ENCODE data around the gene NFIB. TPM values are rescaled to one million over a fixed set of nuclear protein-coding genes. Genes with fewer than 3 reads are reported as not detected.

The NFIB gene
- total and polyA plus RNA-seq, 2 experiments from 2014 or later: 15.2 to 27.3 TPM

DNA sequence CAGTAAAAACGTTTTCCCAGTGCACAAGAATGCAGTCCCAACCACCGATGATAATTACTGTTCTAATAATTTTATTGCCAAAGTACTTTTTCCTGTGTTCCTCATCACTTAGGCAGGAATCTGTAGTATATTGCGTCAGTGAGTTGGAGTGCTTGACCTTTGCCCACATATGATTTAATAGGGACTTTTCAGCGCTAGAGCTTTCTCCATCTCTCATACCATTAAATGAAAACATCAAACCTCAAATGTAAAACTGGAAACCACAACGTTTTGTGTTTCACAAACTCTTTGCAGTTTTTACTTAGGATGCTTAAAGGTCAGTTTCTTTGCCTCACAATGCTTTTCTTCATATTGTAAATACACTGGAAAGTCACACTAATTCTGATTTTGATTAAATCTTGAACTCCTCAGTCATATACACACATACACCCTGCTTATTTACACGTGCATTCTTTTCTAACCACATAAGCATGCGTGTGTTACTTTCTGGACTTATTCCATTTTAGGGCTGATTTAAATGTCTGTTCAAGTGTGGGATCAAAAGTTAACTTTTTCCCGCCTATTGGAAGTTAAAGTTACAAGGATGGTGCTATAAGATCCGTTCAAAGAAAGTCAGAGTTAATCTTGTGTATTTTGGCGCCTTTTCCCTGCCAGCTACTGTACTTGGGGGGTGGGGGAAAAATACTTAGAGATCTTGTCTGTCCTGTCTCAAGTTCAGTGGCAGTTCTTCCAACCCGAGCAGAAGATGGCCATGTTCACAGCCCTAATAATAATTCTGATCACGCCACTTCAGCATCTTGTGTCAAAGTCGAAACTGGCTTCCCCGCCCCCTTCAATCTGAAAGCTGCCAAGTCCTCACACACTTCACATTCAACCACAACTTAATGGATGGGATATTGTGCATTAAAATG, 6.6 kb upstream of the NFIB start:
- 14% methylated on average over 14 of the region's 14 CpGs for WGBS (ENCODE audit: low lambda C conversion rate, missing lambda C conversion rate)
- Histone ChIP-seq H4K20me1 (ENCODE audit: insufficient read depth, poor library complexity, severe bottlenecking) (no peaks in the 10 kb centered on the region), H2AFZ (no peak overlapping the region), H3K27me3 (peaks cover 6% of the 10 kb centered on the region), H3K4me1 (ENCODE audit: insufficient read depth) (no peaks in the 10 kb centered on the region), H3K9me3 (ENCODE audit: low read depth) (no peaks in the 10 kb centered on the region), H3K9me2 (replicated peaks; ENCODE audit: insufficient read depth) (no peaks in the 10 kb centered on the region), H3K36me3 (replicated peaks; ENCODE audit: insufficient read depth, low read depth) (no peaks in the 10 kb centered on the region), H3K4me3 (peak overlapping the region; percentile 43), H3K27ac (peak overlapping the region; percentile 95), H3K79me2 (peaks cover 39% of the 10 kb centered on the region), H3K4me2 (peak overlapping the region; percentile 92)
- DNase-seq (ENCODE audit: low spot score): no peak
- no peak for TF ChIP-seq EZH2phosphoT487 (IDR thresholded peaks at IDR 0.05; ENCODE audit: low read depth, severe bottlenecking, unreplicated experiment)
- TF ChIP-seq EZH2 (IDR thresholded peaks at IDR 0.05; ENCODE audit: borderline replicate concordance): no peak
- TF ChIP-seq, protein P1, sequence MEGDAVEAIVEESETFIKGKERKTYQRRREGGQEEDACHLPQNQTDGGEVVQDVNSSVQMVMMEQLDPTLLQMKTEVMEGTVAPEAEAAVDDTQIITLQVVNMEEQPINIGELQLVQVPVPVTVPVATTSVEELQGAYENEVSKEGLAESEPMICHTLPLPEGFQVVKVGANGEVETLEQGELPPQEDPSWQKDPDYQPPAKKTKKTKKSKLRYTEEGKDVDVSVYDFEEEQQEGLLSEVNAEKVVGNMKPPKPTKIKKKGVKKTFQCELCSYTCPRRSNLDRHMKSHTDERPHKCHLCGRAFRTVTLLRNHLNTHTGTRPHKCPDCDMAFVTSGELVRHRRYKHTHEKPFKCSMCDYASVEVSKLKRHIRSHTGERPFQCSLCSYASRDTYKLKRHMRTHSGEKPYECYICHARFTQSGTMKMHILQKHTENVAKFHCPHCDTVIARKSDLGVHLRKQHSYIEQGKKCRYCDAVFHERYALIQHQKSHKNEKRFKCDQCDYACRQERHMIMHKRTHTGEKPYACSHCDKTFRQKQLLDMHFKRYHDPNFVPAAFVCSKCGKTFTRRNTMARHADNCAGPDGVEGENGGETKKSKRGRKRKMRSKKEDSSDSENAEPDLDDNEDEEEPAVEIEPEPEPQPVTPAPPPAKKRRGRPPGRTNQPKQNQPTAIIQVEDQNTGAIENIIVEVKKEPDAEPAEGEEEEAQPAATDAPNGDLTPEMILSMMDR (IDR thresholded peaks at IDR 0.05; ENCODE audit: poor library complexity): no peak

GRCh38 chr9:14318934-14319580, 5.1 kb upstream of the NFIB start:
- Histone ChIP-seq H3K27ac (peak overlapping the region; percentile 95), H3K4me3 (no peak overlapping the region), H4K20me1 (ENCODE audit: insufficient read depth, poor library complexity, severe bottlenecking) (no peaks in the 10 kb centered on the region), H3K9me2 (replicated peaks; ENCODE audit: insufficient read depth) (no peaks in the 10 kb centered on the region), H2AFZ (no peak overlapping the region), H3K4me1 (ENCODE audit: insufficient read depth) (no peaks in the 10 kb centered on the region), H3K36me3 (replicated peaks; ENCODE audit: insufficient read depth, low read depth) (no peaks in the 10 kb centered on the region), H3K4me2 (peak overlapping the region; percentile 92), H3K9me3 (ENCODE audit: low read depth) (no peaks in the 10 kb centered on the region), H3K79me2 (peaks cover 39% of the 10 kb centered on the region), H3K27me3 (peaks cover 6% of the 10 kb centered on the region)
- TF ChIP-seq EZH2phosphoT487 (IDR thresholded peaks at IDR 0.05; ENCODE audit: low read depth, severe bottlenecking, unreplicated experiment) (no peak), EZH2 (IDR thresholded peaks at IDR 0.05; ENCODE audit: borderline replicate concordance) (no peak)
- TF ChIP-seq, protein P1 (IDR thresholded peaks at IDR 0.05; ENCODE audit: poor library complexity): no peak
- whole genome bisulfite sequencing (ENCODE audit: low lambda C conversion rate, missing lambda C conversion rate): 60% methylated on average over 4 of the region's 4 CpGs
- DNase-seq (ENCODE audit: low spot score): no peak

GRCh38 chr9:14318361-14318760, 4.4 kb upstream of the NFIB start:
- Histone ChIP-seq H3K27ac (peak overlapping the region; percentile 95), H3K36me3 (replicated peaks; ENCODE audit: insufficient read depth, low read depth) (no peaks in the 10 kb centered on the region), H3K4me3 (no peak overlapping the region), H4K20me1 (ENCODE audit: insufficient read depth, poor library complexity, severe bottlenecking) (no peaks in the 10 kb centered on the region), H3K9me2 (replicated peaks; ENCODE audit: insufficient read depth) (no peaks in the 10 kb centered on the region), H3K9me3 (ENCODE audit: low read depth) (no peaks in the 10 kb centered on the region), H3K27me3 (peaks cover 9% of the 10 kb centered on the region), H2AFZ (no peak overlapping the region), H3K4me2 (peak overlapping the region; percentile 92), H3K79me2 (peaks cover 43% of the 10 kb centered on the region), H3K4me1 (ENCODE audit: insufficient read depth) (no peaks in the 10 kb centered on the region)
- WGBS (ENCODE audit: low lambda C conversion rate, missing lambda C conversion rate): 56% methylated on average over 2 of the region's 2 CpGs
- TF ChIP-seq EZH2phosphoT487 (IDR thresholded peaks at IDR 0.05; ENCODE audit: low read depth, severe bottlenecking, unreplicated experiment) (no peak), EZH2 (IDR thresholded peaks at IDR 0.05; ENCODE audit: borderline replicate concordance) (no peak)
- TF ChIP-seq, protein P1 (IDR thresholded peaks at IDR 0.05; ENCODE audit: poor library complexity): no peak
- DNase-seq (ENCODE audit: low spot score): no peak

Measured in hepatocyte (in vitro differentiated cells).